Measurements from ENCODE around the gene SAMD3.

DNA sequence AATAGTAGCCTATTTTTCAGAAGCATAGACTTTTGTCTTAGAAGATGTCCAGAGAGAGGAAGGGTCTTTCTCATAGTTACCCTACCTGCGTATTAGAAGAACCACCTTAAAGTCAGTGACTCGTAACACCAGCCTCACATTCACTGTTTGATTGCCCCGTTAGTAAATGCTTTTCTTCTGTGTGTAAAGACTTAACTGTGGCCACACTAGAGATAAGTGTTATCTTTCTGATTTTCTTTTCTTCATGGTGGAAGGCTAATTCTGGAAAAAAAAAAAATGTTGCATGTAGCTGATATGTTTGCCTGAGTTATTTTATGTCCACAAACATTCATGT is 83.9 kb downstream of the SAMD3 start:
- TF ChIP-seq, protein P1, sequence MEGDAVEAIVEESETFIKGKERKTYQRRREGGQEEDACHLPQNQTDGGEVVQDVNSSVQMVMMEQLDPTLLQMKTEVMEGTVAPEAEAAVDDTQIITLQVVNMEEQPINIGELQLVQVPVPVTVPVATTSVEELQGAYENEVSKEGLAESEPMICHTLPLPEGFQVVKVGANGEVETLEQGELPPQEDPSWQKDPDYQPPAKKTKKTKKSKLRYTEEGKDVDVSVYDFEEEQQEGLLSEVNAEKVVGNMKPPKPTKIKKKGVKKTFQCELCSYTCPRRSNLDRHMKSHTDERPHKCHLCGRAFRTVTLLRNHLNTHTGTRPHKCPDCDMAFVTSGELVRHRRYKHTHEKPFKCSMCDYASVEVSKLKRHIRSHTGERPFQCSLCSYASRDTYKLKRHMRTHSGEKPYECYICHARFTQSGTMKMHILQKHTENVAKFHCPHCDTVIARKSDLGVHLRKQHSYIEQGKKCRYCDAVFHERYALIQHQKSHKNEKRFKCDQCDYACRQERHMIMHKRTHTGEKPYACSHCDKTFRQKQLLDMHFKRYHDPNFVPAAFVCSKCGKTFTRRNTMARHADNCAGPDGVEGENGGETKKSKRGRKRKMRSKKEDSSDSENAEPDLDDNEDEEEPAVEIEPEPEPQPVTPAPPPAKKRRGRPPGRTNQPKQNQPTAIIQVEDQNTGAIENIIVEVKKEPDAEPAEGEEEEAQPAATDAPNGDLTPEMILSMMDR (IDR thresholded peaks at IDR 0.05) = no peak
- TF ChIP-seq POLR2A (IDR thresholded peaks at IDR 0.05) = no peak
- TF ChIP-seq POLR2AphosphoS5 (IDR thresholded peaks at IDR 0.05) = no peak
- no peak for TF ChIP-seq EP300 (IDR thresholded peaks at IDR 0.05)

Measured in sigmoid colon (tissue), 4 donors.